HG02623 (cell line): Measurements from ENCODE around the gene ATAD2B.

Source experiments
- ATAC-seq: cut with Tn5 transposase; IDR thresholded peaks from one replicate; pipeline ENCODE4 v1.9.1; 2021; ENCODE audit warnings: moderate library complexity; ENCODE audit not compliant: unreplicated experiment

Gene ATAD2B

GRCh38 chr2:23838581-23838980 is 88.3 kb downstream of the ATAD2B start:
- no peak for ATAC-seq

- no peak for ATAC-seq
These were observed 89.1 kb downstream of the ATAD2B start for GRCh38 chr2:23837871-23838270.

GRCh38 chr2:23836971-23837565 is 89.9 kb downstream of the ATAD2B start:
- ATAC-seq = no peak

GRCh38 chr2:23836505-23836904 is 90.4 kb downstream of the ATAD2B start:
- ATAC-seq = no peak

- no peak for ATAC-seq
These were observed 90.9 kb downstream of the ATAD2B start for GRCh38 chr2:23835988-23836387.

- ATAC-seq = no peak
These were observed 91.5 kb downstream of the ATAD2B start for GRCh38 chr2:23835423-23835822.

GRCh38 chr2:23828986-23829385 is 97.9 kb downstream of the ATAD2B start:
- no peak for ATAC-seq

- no peak for ATAC-seq
These were observed 98.5 kb downstream of the ATAD2B start for GRCh38 chr2:23828256-23828980.

- no peak for ATAC-seq
These were observed 99.6 kb downstream of the ATAD2B start for GRCh38 chr2:23827287-23827686.

- no peak for ATAC-seq
These were observed 100.2 kb downstream of the ATAD2B start for GRCh38 chr2:23826771-23827170.

GRCh38 chr2:23826040-23826439 is 100.9 kb downstream of the ATAD2B start:
- ATAC-seq = no peak

- no peak for ATAC-seq
These were observed 102.1 kb downstream of the ATAD2B start for GRCh38 chr2:23824777-23825212.

- no peak for ATAC-seq
These were observed 103.1 kb downstream of the ATAD2B start for GRCh38 chr2:23823863-23824262.

- ATAC-seq = no peak
These were observed 112.0 kb downstream of the ATAD2B start for GRCh38 chr2:23814963-23815362.

GRCh38 chr2:23813438-23813837 is 113.5 kb downstream of the ATAD2B start:
- ATAC-seq = no peak

GRCh38 chr2:23809150-23809549 is 117.8 kb downstream of the ATAD2B start:
- ATAC-seq = no peak

- no peak for ATAC-seq
These were observed 120.2 kb downstream of the ATAD2B start for GRCh38 chr2:23806665-23807249.

- ATAC-seq = no peak
These were observed 120.7 kb downstream of the ATAD2B start for GRCh38 chr2:23806201-23806600.

- no peak for ATAC-seq
These were observed 122.9 kb downstream of the ATAD2B start for GRCh38 chr2:23803965-23804542.

GRCh38 chr2:23803264-23803964 is 123.5 kb downstream of the ATAD2B start:
- ATAC-seq = no peak

GRCh38 chr2:23801396-23801795 is 125.5 kb downstream of the ATAD2B start:
- ATAC-seq = no peak
